Measurements from ENCODE around the gene HDAC4. TPM values are rescaled to one million over a fixed set of nuclear protein-coding genes. Genes with fewer than 3 reads are reported as not detected.

Gene HDAC4
- total and polyA plus RNA-seq, 2 experiments from 2014 or later = 8.1 to 41.8 TPM

GRCh38 chr2:239022437-239023260 lies 378.2 kb downstream of the HDAC4 start:
- no peaks in the 10 kb centered on the region for H3F3A ChIP-seq (replicated peaks; ENCODE audit: low read depth)
- H3K36me3 ChIP-seq (ENCODE audit: insufficient read depth) = no peaks in the 10 kb centered on the region
- no peak overlapping the region for H2AFZ ChIP-seq
- H3K27me3 Mint-ChIP-seq (ENCODE audit: insufficient read depth, low read depth, poor library complexity) = no peaks in the 10 kb centered on the region
- TF ChIP-seq EZH2phosphoT487 (IDR thresholded peaks at IDR 0.05; ENCODE audit: unreplicated experiment) = no peak
- no peak for TF ChIP-seq CREB1 (CRISPR knock-in tag; IDR thresholded peaks at IDR 0.05; ENCODE audit: low read depth)
- no peak for TF ChIP-seq POLR2AphosphoS5 (IDR thresholded peaks at IDR 0.05; ENCODE audit: low read depth)
- TF ChIP-seq ZNF114 (CRISPR knock-in tag; IDR thresholded peaks at IDR 0.05) = no peak
- no peak for TF ChIP-seq CTCF (conservative IDR thresholded peaks at IDR 0.05; ENCODE audit: low read depth in 2 of 2)
- no peak for TF ChIP-seq JUNB (IDR thresholded peaks at IDR 0.05; ENCODE audit: unreplicated experiment)
- no peak for TF ChIP-seq ZNF462 (CRISPR knock-in tag; IDR thresholded peaks at IDR 0.05)
- no peak for TF ChIP-seq NANOG (IDR thresholded peaks at IDR 0.05; ENCODE audit: borderline replicate concordance)
- no peak for TF ChIP-seq STAT1 (IDR thresholded peaks at IDR 0.05; ENCODE audit: unreplicated experiment)
- no peak for TF ChIP-seq ZNF331 (CRISPR knock-in tag; IDR thresholded peaks at IDR 0.05; ENCODE audit: low read depth)
- no peak for TF ChIP-seq ETS1 (IDR thresholded peaks at IDR 0.05)
- TF ChIP-seq EZH2 (IDR thresholded peaks at IDR 0.05; ENCODE audit: low read depth, unreplicated experiment) = no peak
- no peak for TF ChIP-seq REST (IDR thresholded peaks at IDR 0.05; ENCODE audit: unreplicated experiment)
- no peaks in the 10 kb centered on the region for H4K20me1 ChIP-seq (replicated peaks; ENCODE audit: insufficient read depth)
- no peak overlapping the region for H3K4me3 Mint-ChIP-seq
- H3K79me2 ChIP-seq (replicated peaks; ENCODE audit: insufficient read depth) = no peaks in the 10 kb centered on the region
- H3K4me2 ChIP-seq = no peak overlapping the region
- no peak overlapping the region for H3K27ac ChIP-seq (ENCODE audit: low read depth)
- H3K9me2 ChIP-seq (ENCODE audit: insufficient read depth) = no peaks in the 10 kb centered on the region
- no peaks in the 10 kb centered on the region for H3K36me3 Mint-ChIP-seq (ENCODE audit: low read depth)
- no peaks in the 10 kb centered on the region for H3K9me3 Mint-ChIP-seq
- H3K27me3 ChIP-seq (ENCODE audit: insufficient read depth) = no peaks in the 10 kb centered on the region
- H3K4me3 ChIP-seq = no peak overlapping the region
- H3K4me1 Mint-ChIP-seq = peaks cover 5% of the 10 kb centered on the region; the same call in 2 of the 3 replicates
- DNase-seq (ENCODE audit: low spot score) = no peak
- H3K4me1 ChIP-seq (ENCODE audit: insufficient read depth) = no peaks in the 10 kb centered on the region
- no peak for ATAC-seq
- no peak overlapping the region for H3K27ac Mint-ChIP-seq

All from GM23338 (cell line).